GM12878 (cell line): ENCODE results near the gene SIM1. TPM values are rescaled to one million over a fixed set of nuclear protein-coding genes. Genes with fewer than 3 reads are reported as not detected.

Experiments
- ATAC-seq: fragments of 200-7000 bp; cut with Tn5 transposase; 3 replicates; pipeline ENCODE4 v1.9.1; 2020; ENCODE audit warnings: mild to moderate bottlenecking, moderate library complexity
- BruUV-seq: library from RNA; stranded (reverse); fragments of 400-500 nt; replicated peaks from 2 replicates; lab custom pipeline; 2021; lab: Mats Ljungman, UMichigan
- CTCF ChIA-PET: fragments of 300-600 bp; sonication (Branson Sonifier 250); formaldehyde crosslinking; extraction: SDS; loops from one replicate; lab custom pipeline; 2021; ENCODE audit warnings: inconsistent platforms; lab: Yijun Ruan, JAX
- POLR2A ChIA-PET: fragments of 350-600 bp; formaldehyde crosslinking; extraction: SDS; loops from one replicate; lab custom pipeline; 2021; ENCODE audit warnings: inconsistent platforms; lab: Charles Lee
- RAD21 ChIA-PET: fragments of 300-600 bp; sonication (Branson Sonifier 250); formaldehyde crosslinking; loops from one replicate; lab custom pipeline; 2023; ENCODE audit warnings: antibody characterized with exemption; ENCODE audit not compliant: unreplicated experiment; lab: Charles Lee
- SMC1A ChIA-PET: fragments of 300-600 bp; sonication (Branson Sonifier 250); formaldehyde crosslinking; loops from one replicate; lab custom pipeline; 2023; ENCODE audit not compliant: unreplicated experiment, uncharacterized antibody; lab: Charles Lee
- DNase-seq: peaks from one replicate; pipeline ENCODE4 v3.0.0-alpha.2; 2011; ENCODE audit warnings: low read depth, low spot score
- FAIRE-seq: peaks from 3 replicates; lab custom pipeline; 2011; peaks lifted over from hg19 to GRCh38; lab: Jason Lieb, UNC
- H2AFZ ChIP-seq: 2 replicates; pipeline ENCODE4 v1.6.0; 2011; ENCODE audit warnings: low read depth, low read length, control low read depth; ENCODE audit not compliant: control insufficient read depth
- H3K27ac ChIP-seq: 2 replicates; pipeline ENCODE4 v1.5.1; 2011; ENCODE audit warnings: control low read depth; ENCODE audit not compliant: control insufficient read depth, insufficient read depth
- H3K27me3 ChIP-seq, 2 experiments: replicated peaks in 1 of 2; 2 replicates each; pipeline versions ENCODE4 v1.6.0 to v1.6.1; 2011; ENCODE audit warnings: low read length in 1 of 2; ENCODE audit not compliant: control insufficient read depth in 2 of 2, insufficient read depth in 2 of 2
- H3K36me3 ChIP-seq, 2 experiments: 2 replicates each; pipeline ENCODE4 v1.5.1; 2011; ENCODE audit warnings: low read length in 1 of 2; ENCODE audit not compliant: control insufficient read depth in 2 of 2, insufficient read depth in 2 of 2
- H3K4me1 ChIP-seq: 2 replicates; pipeline ENCODE4 v1.6.1; 2011; ENCODE audit warnings: mild to moderate bottlenecking, low read length, moderate library complexity, mixed read lengths; ENCODE audit not compliant: control insufficient read depth, insufficient read depth
- H3K4me2 ChIP-seq: 2 replicates; pipeline ENCODE4 v1.6.0; 2011; ENCODE audit warnings: control low read depth; ENCODE audit not compliant: control insufficient read depth, insufficient read depth
- H3K4me3 ChIP-seq: fragments of 200-600 bp; sonication (generic); 2 replicates; pipeline ENCODE4 v1.5.1; 2016
- H3K79me2 ChIP-seq: 2 replicates; pipeline ENCODE4 v1.6.0; 2011; ENCODE audit warnings: low read length; ENCODE audit not compliant: control insufficient read depth, insufficient read depth
- H3K9ac ChIP-seq: 2 replicates; pipeline ENCODE4 v1.8.0; 2011; ENCODE audit warnings: low read length, control low read depth, mixed read lengths; ENCODE audit not compliant: control insufficient read depth, insufficient read depth
- H3K9me3 ChIP-seq: replicated peaks from 3 replicates; pipeline ENCODE4 v1.5.1; 2011; ENCODE audit warnings: mild to moderate bottlenecking, low read length; ENCODE audit not compliant: control insufficient read depth, insufficient read depth
- H4K20me1 ChIP-seq: 2 replicates; pipeline ENCODE4 v1.6.0; 2011; ENCODE audit not compliant: control insufficient read depth, insufficient read depth
- ATF3 ChIP-seq: IDR thresholded peaks from 2 replicates; pipeline ENCODE4 v1.6.1; 2011; ENCODE audit warnings: low read depth, mild to moderate bottlenecking, low read length, moderate library complexity, borderline replicate concordance; ENCODE audit errors: extremely low read depth
- CREB1 ChIP-seq: IDR thresholded peaks from 2 replicates; pipeline ENCODE4 v1.6.1; 2012; ENCODE audit warnings: low read depth, mild to moderate bottlenecking, inconsistent platforms
- EZH2 ChIP-seq: IDR thresholded peaks from 2 replicates; pipeline ENCODE4 v1.6.1; 2012; ENCODE audit warnings: low read depth, mild to moderate bottlenecking, control low read depth, inconsistent platforms, low read length, borderline replicate concordance; ENCODE audit not compliant: control insufficient read depth
- IRF3 ChIP-seq: fragments of 450-650 bp; IDR thresholded peaks from 2 replicates; pipeline ENCODE4 v1.6.1; 2014; ENCODE audit warnings: mild to moderate bottlenecking
- KAT2A ChIP-seq: conservative IDR thresholded peaks from 2 replicates; pipeline ENCODE4 v1.6.1; 2011; ENCODE audit warnings: low read depth, low read length; ENCODE audit not compliant: control insufficient read depth
- MEF2B ChIP-seq: fragments of 450-650 bp; IDR thresholded peaks from 2 replicates; pipeline ENCODE4 v1.6.1; 2018; ENCODE audit warnings: mild to moderate bottlenecking, moderate library complexity; ENCODE audit not compliant: partially characterized antibody, poor library complexity, severe bottlenecking
- MYB ChIP-seq: fragments of 150-350 bp; IDR thresholded peaks from 2 replicates; pipeline ENCODE4 v1.6.1; 2014; ENCODE audit warnings: mild to moderate bottlenecking, low read depth, low read length, borderline replicate concordance
- POU2F2 ChIP-seq: IDR thresholded peaks from 3 replicates; pipeline ENCODE4 v1.6.1; 2011; ENCODE audit warnings: low read depth, mild to moderate bottlenecking, low read length, borderline replicate concordance
- RAD51 ChIP-seq: fragments of 450-650 bp; IDR thresholded peaks from 2 replicates; pipeline ENCODE4 v1.6.1; 2016; ENCODE audit warnings: moderate library complexity, mild to moderate bottlenecking, inconsistent platforms
- STAT1 ChIP-seq: fragments of 450-650 bp; conservative IDR thresholded peaks from 2 replicates; pipeline ENCODE4 v1.6.1; 2014; ENCODE audit warnings: antibody characterized with exemption, mild to moderate bottlenecking
- ZNF622 ChIP-seq: fragments of 450-650 bp; IDR thresholded peaks from 2 replicates; pipeline ENCODE4 v1.6.1; 2017; ENCODE audit warnings: mild to moderate bottlenecking, inconsistent platforms
- WGBS: methylation state at CpG from one replicate; pipeline ENCODE4 v1.1.6; 2016; ENCODE audit warnings: low lambda C conversion rate; ENCODE audit not compliant: insufficient replicate concordance, insufficient coverage; ENCODE audit errors: missing lambda C conversion rate; 5-methylcytosine and 5-hydroxymethylcytosine counted together
- in situ Hi-C: fragments of 300-500 bp; cut with MboI; formaldehyde crosslinking; loops from 9 replicates; pipeline ENCODE4 v1.14.3; 2018; ENCODE audit warnings: mixed read lengths
- intact Hi-C: fragments of 100-400 bp; cut with micrococcal nuclease; formaldehyde crosslinking; loops from one replicate; pipeline ENCODE4 v1.14.2; 2022; ENCODE audit not compliant: unreplicated experiment
- polyA plus RNA-seq, 11 experiments: library from polyadenylated mRNA; depleted of rRNA in 4 of 11; unstranded in 6 of 11; stranded (reverse) in 5 of 11; fragments of >200 nt; fragmentation: Nextera tagmentation in 4 of 11; fragmentation: Illumina TruSeq in 1 of 11; extraction: Ambion mirVana in 4 of 11; extraction: Trizol in 1 of 11; gene quantifications; 1 replicate in 1 of 11; 2 replicates in 10 of 11; pipeline versions ENCODE4 v1.2.1 to v1.2.3, GENCODE V29; 2011 to 2016; ENCODE audit warnings: inconsistent platforms in 2 of 11, missing spikeins in 2 of 11, low read depth in 1 of 11
- total RNA-seq, 4 experiments: library from RNA; depleted of rRNA in 3 of 4; stranded (reverse); fragments of >200 nt in 3 of 4; fragmentation: Illumina TruSeq in 1 of 4; extraction: Trizol in 1 of 4; gene quantifications; 2 replicates each; pipeline versions ENCODE4 v1.2.1 to v1.2.3, GENCODE V29; 2013 to 2021

SIM1 gene
- total and polyA plus RNA-seq, 10 of the 15 experiments (the other 5 are each of a cell fraction or from before 2014, with no cell fraction given), result not detected

GRCh38 chr6:100465701-100466409, 1.1 kb upstream of the SIM1 start:
- FAIRE-seq (no peak), DNase-seq (no peak), ATAC-seq (no peak)
- ChIA-PET CTCF (no interaction called here), RAD21 (no interaction called here), POLR2A (no interaction called here), SMC1A (interaction anchor here (1.1 kb wide), 1 partner anchor 367 kb away, joined by 3 read pairs; no protein-coding TSS in a partner anchor)
- H3K27ac ChIP-seq, result no peak overlapping the region
- H4K20me1 ChIP-seq, result no peaks in the 10 kb centered on the region
- no peak overlapping the region for H2AFZ ChIP-seq
- intact Hi-C loops (no loop called here), in situ Hi-C loops (no loop called here)
- BruUV-seq, result no TSS peak
- WGBS, result 29% methylated on average over 20 of the region's 20 CpGs
- H3K79me2 ChIP-seq, result no peaks in the 10 kb centered on the region
- H3K27me3 ChIP-seq, result peaks cover 30 to 49% of the 10 kb centered on the region in 2 experiments
- H3K9me3 ChIP-seq, result peaks cover 4% of the 10 kb centered on the region; the same call in 1 of the 3 replicates
- no peak overlapping the region for H3K4me3 ChIP-seq
- TF ChIP-seq ATF3 (no peak), ZNF622 (no peak), POU2F2 (no peak), EZH2 (peak; percentile 76; the same call in 1 of the 2 replicates)
- no peak overlapping the region for H3K9ac ChIP-seq
- H3K4me2 ChIP-seq, result no peak overlapping the region
- H3K36me3 ChIP-seq, result no peaks in the 10 kb centered on the region
- no peaks in the 10 kb centered on the region for H3K4me1 ChIP-seq

- SMC1A ChIA-PET, result interaction anchor here (1.1 kb wide), 1 partner anchor 365 kb away, joined by 3 read pairs; no protein-coding TSS in a partner anchor
- DNase-seq, result no peak
- no peak for ATAC-seq
- CTCF ChIA-PET, result no interaction called here
- H3K4me2 ChIP-seq, result no peak overlapping the region
- no peaks in the 10 kb centered on the region for H3K79me2 ChIP-seq
- in situ Hi-C loops (no loop called here), intact Hi-C loops (no loop called here)
- no peak for TF ChIP-seq MEF2B
- no peak for TF ChIP-seq MYB
- TF ChIP-seq STAT1, result no peak
- TF ChIP-seq RAD51, result no peak
- no peak for TF ChIP-seq IRF3
- TF ChIP-seq KAT2A, result no peak
- TF ChIP-seq CREB1, result no peak
- 86% methylated on average over 40 of the region's 46 CpGs for WGBS
- no peak overlapping the region for H2AFZ ChIP-seq
- no peak overlapping the region for H3K4me3 ChIP-seq
- no peak overlapping the region for H3K9ac ChIP-seq
- POLR2A ChIA-PET, result no interaction called here
- no TSS peak for BruUV-seq
- no peaks in the 10 kb centered on the region for H4K20me1 ChIP-seq
- H3K4me1 ChIP-seq, result no peaks in the 10 kb centered on the region
- RAD21 ChIA-PET, result no interaction called here
- no peak overlapping the region for H3K27ac ChIP-seq
- no peaks in the 10 kb centered on the region for H3K36me3 ChIP-seq
- peaks cover 26 to 55% of the 10 kb centered on the region in 2 experiments for H3K27me3 ChIP-seq
- FAIRE-seq, result no peak
- H3K9me3 ChIP-seq, result peaks cover 4% of the 10 kb centered on the region; the same call in 1 of the 3 replicates
Observed at GRCh38 chr6:100464162-100464851, 414 bp downstream of the SIM1 start.
